Neural cell (in vitro differentiated cells): ENCODE results near the gene ST8SIA4. TPM values are rescaled to one million over a fixed set of nuclear protein-coding genes. Genes with fewer than 3 reads are reported as not detected.

Experiments
- H2AFZ ChIP-seq: fragments of 200-600, 300-800 bp; sonication (generic), shearing (Covaris generic); 2 replicates; pipeline ENCODE4 v1.6.0; 2014; ENCODE audit warnings: low read depth, mild to moderate bottlenecking, antibody characterized with exemption, low read length, moderate library complexity
- H3F3A ChIP-seq: fragments of 200-600 bp; shearing (Covaris generic); 2 replicates; pipeline ENCODE4 v1.6.1; 2016; ENCODE audit warnings: mild to moderate bottlenecking, moderate library complexity, mixed read lengths, antibody characterized with exemption, low read length; ENCODE audit not compliant: insufficient read depth, poor library complexity, severe bottlenecking
- H3K27ac ChIP-seq: fragments of 200-600, 300-800 bp; sonication (generic), shearing (Covaris generic); 2 replicates; pipeline ENCODE4 v1.5.1; 2014; ENCODE audit warnings: mild to moderate bottlenecking, low read length, moderate library complexity
- H3K27me3 ChIP-seq: fragments of 300-800, 200-600 bp; sonication (generic), shearing (Covaris generic); 2 replicates; pipeline ENCODE4 v1.6.0; 2014; ENCODE audit warnings: mild to moderate bottlenecking, low read depth, low read length, moderate library complexity; ENCODE audit not compliant: insufficient read depth
- H3K36me3 ChIP-seq: fragments of 300-800, 200-600 bp; sonication (generic), shearing (Covaris generic); 2 replicates; pipeline ENCODE4 v1.5.1; 2014; ENCODE audit warnings: mild to moderate bottlenecking, antibody characterized with exemption, low read length, moderate library complexity; ENCODE audit not compliant: insufficient read depth
- H3K4me2 ChIP-seq: fragments of 300-800, 200-600 bp; sonication (generic), shearing (Covaris generic); 2 replicates; pipeline ENCODE4 v1.6.0; 2014; ENCODE audit warnings: mild to moderate bottlenecking, low read length
- H3K4me3 ChIP-seq: fragments of 300-800, 200-600 bp; sonication (generic), shearing (Covaris generic); 2 replicates; pipeline ENCODE4 v1.5.1; 2014; ENCODE audit warnings: mild to moderate bottlenecking, low read length, moderate library complexity
- H3K79me2 ChIP-seq: fragments of 200-600 bp; shearing (Covaris generic); replicated peaks from 2 replicates; pipeline ENCODE4 v1.6.0; 2014; ENCODE audit warnings: mild to moderate bottlenecking, low read length, moderate library complexity; ENCODE audit not compliant: insufficient read depth
- H3K9ac ChIP-seq: fragments of 300-800, 200-600 bp; sonication (generic), shearing (Covaris generic); 2 replicates; pipeline ENCODE4 v1.6.1; 2016; ENCODE audit warnings: mild to moderate bottlenecking, low read length, mixed read lengths
- H3K9me2 ChIP-seq: fragments of 200-600 bp; shearing (Covaris generic); 2 replicates; pipeline ENCODE4 v1.6.1; 2016; ENCODE audit warnings: mild to moderate bottlenecking, low read length, mixed read lengths; ENCODE audit not compliant: insufficient read depth
- H3K9me3 ChIP-seq: fragments of 200-600, 300-800 bp; sonication (generic), shearing (Covaris generic); 2 replicates; pipeline ENCODE4 v1.6.1; 2016; ENCODE audit warnings: mild to moderate bottlenecking, mixed run types, low read length, moderate library complexity, mixed read lengths
- H4K20me1 ChIP-seq: fragments of 200-600 bp; shearing (Covaris generic); 2 replicates; pipeline ENCODE4 v1.6.1; 2016; ENCODE audit warnings: mild to moderate bottlenecking, mixed run types; ENCODE audit not compliant: insufficient read depth
- EP300 ChIP-seq: fragments of 450-650 bp; conservative IDR thresholded peaks from 2 replicates; pipeline ENCODE4 v1.6.1; 2014; ENCODE audit warnings: antibody characterized with exemption, mild to moderate bottlenecking, moderate library complexity; ENCODE audit not compliant: poor library complexity, severe bottlenecking
- EZH2 ChIP-seq: fragments of 200-600, 300-800 bp; shearing (Covaris generic), sonication (generic); IDR thresholded peaks from 2 replicates; pipeline ENCODE4 v1.6.1; 2014; ENCODE audit warnings: antibody characterized with exemption, low read length, borderline replicate concordance, mild to moderate bottlenecking; ENCODE audit not compliant: insufficient read depth, poor library complexity, severe bottlenecking
- MXI1 ChIP-seq: fragments of 450-650 bp; conservative IDR thresholded peaks from 2 replicates; pipeline ENCODE4 v1.6.1; 2014; ENCODE audit warnings: antibody characterized with exemption, mild to moderate bottlenecking; ENCODE audit not compliant: poor library complexity, severe bottlenecking
- POLR2AphosphoS5 ChIP-seq: IDR thresholded peaks from 2 replicates; pipeline ENCODE4 v1.6.1; 2012
- RAD21 ChIP-seq: fragments of 450-650 bp; conservative IDR thresholded peaks from 2 replicates; pipeline ENCODE4 v1.6.1; 2014; ENCODE audit warnings: antibody characterized with exemption, mild to moderate bottlenecking, moderate library complexity
- SMC3 ChIP-seq: fragments of 450-650 bp; conservative IDR thresholded peaks from 2 replicates; pipeline ENCODE4 v1.6.1; 2014; ENCODE audit warnings: antibody characterized with exemption, mild to moderate bottlenecking, moderate library complexity; ENCODE audit not compliant: poor library complexity
- TAF1 ChIP-seq: IDR thresholded peaks from 2 replicates; pipeline ENCODE4 v1.6.1; 2012; ENCODE audit warnings: low read depth
- polyA plus RNA-seq: library from polyadenylated mRNA; depleted of rRNA; stranded (reverse); fragments of >200 nt; gene quantifications from 2 replicates; pipeline ENCODE4 v1.2.3, GENCODE V29; 2014
- TF ChIP-seq, protein P1 (sequence below): fragments of 450-650 bp; IDR thresholded peaks from 2 replicates; pipeline ENCODE4 v1.5.1; 2014; ENCODE audit warnings: antibody characterized with exemption, mild to moderate bottlenecking, moderate library complexity; ENCODE audit not compliant: poor library complexity, severe bottlenecking
- TF ChIP-seq, protein P2 (sequence below): IDR thresholded peaks from 2 replicates; pipeline ENCODE4 v1.6.1; 2012; ENCODE audit warnings: borderline replicate concordance

ST8SIA4 gene
- polyA plus RNA-seq, 1 donor from 2014 or later = 15.6 TPM

DNA sequence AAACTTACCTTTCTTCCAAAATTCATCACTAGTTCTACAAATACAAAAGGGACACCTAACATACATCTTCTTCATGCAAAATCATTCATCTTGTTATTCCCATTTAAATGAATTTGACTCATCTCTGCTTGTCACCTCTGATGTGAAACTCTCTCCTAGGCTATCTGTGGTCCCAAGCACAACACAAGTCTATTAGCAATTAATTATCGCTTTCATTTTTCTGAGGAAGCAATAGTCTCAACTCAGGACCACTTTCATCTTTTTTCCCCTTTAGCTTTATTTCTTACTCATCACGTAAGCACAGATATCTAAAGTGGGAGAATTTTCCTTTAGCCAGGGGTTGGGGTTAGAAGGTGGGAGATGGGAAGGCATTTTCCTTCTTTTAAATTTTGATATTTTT, 131.9 kb downstream of the ST8SIA4 start:
- H3K9ac ChIP-seq = no peak overlapping the region
- no peak for TF ChIP-seq TAF1
- no peak for TF ChIP-seq POLR2AphosphoS5
- TF ChIP-seq, protein P1, sequence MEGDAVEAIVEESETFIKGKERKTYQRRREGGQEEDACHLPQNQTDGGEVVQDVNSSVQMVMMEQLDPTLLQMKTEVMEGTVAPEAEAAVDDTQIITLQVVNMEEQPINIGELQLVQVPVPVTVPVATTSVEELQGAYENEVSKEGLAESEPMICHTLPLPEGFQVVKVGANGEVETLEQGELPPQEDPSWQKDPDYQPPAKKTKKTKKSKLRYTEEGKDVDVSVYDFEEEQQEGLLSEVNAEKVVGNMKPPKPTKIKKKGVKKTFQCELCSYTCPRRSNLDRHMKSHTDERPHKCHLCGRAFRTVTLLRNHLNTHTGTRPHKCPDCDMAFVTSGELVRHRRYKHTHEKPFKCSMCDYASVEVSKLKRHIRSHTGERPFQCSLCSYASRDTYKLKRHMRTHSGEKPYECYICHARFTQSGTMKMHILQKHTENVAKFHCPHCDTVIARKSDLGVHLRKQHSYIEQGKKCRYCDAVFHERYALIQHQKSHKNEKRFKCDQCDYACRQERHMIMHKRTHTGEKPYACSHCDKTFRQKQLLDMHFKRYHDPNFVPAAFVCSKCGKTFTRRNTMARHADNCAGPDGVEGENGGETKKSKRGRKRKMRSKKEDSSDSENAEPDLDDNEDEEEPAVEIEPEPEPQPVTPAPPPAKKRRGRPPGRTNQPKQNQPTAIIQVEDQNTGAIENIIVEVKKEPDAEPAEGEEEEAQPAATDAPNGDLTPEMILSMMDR = no peak
- no peak for TF ChIP-seq EP300
- TF ChIP-seq, protein P2, sequence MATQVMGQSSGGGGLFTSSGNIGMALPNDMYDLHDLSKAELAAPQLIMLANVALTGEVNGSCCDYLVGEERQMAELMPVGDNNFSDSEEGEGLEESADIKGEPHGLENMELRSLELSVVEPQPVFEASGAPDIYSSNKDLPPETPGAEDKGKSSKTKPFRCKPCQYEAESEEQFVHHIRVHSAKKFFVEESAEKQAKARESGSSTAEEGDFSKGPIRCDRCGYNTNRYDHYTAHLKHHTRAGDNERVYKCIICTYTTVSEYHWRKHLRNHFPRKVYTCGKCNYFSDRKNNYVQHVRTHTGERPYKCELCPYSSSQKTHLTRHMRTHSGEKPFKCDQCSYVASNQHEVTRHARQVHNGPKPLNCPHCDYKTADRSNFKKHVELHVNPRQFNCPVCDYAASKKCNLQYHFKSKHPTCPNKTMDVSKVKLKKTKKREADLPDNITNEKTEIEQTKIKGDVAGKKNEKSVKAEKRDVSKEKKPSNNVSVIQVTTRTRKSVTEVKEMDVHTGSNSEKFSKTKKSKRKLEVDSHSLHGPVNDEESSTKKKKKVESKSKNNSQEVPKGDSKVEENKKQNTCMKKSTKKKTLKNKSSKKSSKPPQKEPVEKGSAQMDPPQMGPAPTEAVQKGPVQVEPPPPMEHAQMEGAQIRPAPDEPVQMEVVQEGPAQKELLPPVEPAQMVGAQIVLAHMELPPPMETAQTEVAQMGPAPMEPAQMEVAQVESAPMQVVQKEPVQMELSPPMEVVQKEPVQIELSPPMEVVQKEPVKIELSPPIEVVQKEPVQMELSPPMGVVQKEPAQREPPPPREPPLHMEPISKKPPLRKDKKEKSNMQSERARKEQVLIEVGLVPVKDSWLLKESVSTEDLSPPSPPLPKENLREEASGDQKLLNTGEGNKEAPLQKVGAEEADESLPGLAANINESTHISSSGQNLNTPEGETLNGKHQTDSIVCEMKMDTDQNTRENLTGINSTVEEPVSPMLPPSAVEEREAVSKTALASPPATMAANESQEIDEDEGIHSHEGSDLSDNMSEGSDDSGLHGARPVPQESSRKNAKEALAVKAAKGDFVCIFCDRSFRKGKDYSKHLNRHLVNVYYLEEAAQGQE = no peak
- TF ChIP-seq SMC3 = no peak
- no peak for TF ChIP-seq MXI1
- TF ChIP-seq EZH2 = no peak
- no peak for TF ChIP-seq RAD21
- no peak overlapping the region for H3K27ac ChIP-seq
- H3K9me3 ChIP-seq = no peaks in the 10 kb centered on the region
- H3K9me2 ChIP-seq = no peaks in the 10 kb centered on the region
- no peaks in the 10 kb centered on the region for H3K36me3 ChIP-seq
- H2AFZ ChIP-seq = no peak overlapping the region
- no peaks in the 10 kb centered on the region for H4K20me1 ChIP-seq
- H3K4me2 ChIP-seq = no peak overlapping the region
- no peaks in the 10 kb centered on the region for H3K79me2 ChIP-seq
- peaks cover 2% of the 10 kb centered on the region for H3F3A ChIP-seq
- H3K4me3 ChIP-seq = no peak overlapping the region
- H3K27me3 ChIP-seq = no peaks in the 10 kb centered on the region

DNA sequence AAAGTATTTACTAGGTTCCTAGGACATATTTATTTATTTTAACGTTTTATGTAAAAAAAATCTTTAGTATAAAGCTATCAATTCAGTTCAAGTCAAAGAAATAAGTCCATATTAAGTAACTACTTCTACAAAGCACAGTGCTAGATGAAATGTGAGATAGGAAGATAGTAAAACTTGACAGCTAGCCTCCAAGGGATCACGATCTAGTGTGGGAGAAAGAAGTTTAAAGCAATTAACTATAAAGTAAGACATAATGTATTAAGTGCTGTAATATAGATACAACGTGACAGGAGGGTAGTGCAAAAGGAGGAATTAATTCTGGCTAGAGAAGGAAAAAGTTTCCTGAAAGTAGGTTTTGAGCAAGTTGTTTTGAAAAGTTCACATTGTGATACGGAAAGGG, 134.9 kb downstream of the ST8SIA4 start:
- Histone ChIP-seq H2AFZ (no peak overlapping the region), H3F3A (peaks cover 2% of the 10 kb centered on the region), H3K4me3 (no peak overlapping the region), H3K27ac (no peak overlapping the region), H3K4me2 (no peak overlapping the region), H3K9me3 (no peaks in the 10 kb centered on the region), H3K79me2 (no peaks in the 10 kb centered on the region), H3K36me3 (no peaks in the 10 kb centered on the region), H4K20me1 (no peaks in the 10 kb centered on the region), H3K9me2 (no peaks in the 10 kb centered on the region), H3K27me3 (no peaks in the 10 kb centered on the region), H3K9ac (no peak overlapping the region)
- TF ChIP-seq TAF1 (no peak), POLR2AphosphoS5 (no peak), MXI1 (no peak)
- TF ChIP-seq, protein P1 = no peak
